HG02885 (cell line): ENCODE results near the gene NEK6.

Source experiments
- ATAC-seq: cut with Tn5 transposase; IDR thresholded peaks from one replicate; pipeline ENCODE4 v1.9.1; 2021; ENCODE audit warnings: mild to moderate bottlenecking; ENCODE audit not compliant: unreplicated experiment, poor library complexity

The NEK6 gene

GRCh38 chr9:124349267-124349666, 91.5 kb downstream of the NEK6 start:
- no peak for ATAC-seq

DNA sequence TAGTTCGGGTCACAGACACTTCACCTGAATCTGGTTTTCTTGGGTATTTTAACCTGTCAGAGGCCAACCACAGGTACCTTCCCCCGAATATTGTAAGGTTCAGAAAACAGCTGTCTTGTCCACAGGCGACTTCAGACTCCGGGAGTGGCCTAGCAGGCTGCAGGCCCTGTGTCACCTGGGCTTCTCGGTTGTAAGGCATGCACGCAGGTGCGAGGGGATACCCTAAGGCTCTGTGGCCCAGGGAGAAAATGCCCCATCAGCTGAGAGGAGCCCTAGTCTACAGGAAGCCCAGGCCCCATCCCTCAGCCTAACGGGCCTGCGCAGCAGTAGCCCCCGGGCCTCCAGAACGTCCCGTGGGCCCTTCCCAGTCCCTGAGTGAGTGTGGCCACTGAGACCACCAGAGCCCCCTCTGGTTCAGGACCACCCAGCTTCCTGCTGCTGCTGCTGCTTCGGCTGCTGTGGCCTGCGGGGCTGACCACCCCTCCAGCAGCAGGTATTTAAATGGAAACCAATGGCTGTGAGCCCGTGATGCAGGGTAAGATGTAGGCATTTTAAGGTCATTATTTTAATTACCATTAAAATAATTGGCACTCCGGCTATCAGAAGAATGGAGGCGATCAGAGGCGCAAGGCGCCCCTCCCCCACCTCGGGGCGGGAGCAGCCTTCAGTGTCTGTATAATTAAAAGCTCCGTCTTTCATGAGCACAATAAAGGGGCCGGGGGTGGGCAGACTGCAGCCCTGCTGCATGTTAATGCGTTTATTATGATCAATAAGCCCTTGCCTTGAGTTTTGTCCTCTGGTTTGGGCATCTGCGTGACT, 92.1 kb downstream of the NEK6 start:
- no peak for ATAC-seq

GRCh38 chr9:124350494-124351263, 92.9 kb downstream of the NEK6 start:
- ATAC-seq: no peak

DNA sequence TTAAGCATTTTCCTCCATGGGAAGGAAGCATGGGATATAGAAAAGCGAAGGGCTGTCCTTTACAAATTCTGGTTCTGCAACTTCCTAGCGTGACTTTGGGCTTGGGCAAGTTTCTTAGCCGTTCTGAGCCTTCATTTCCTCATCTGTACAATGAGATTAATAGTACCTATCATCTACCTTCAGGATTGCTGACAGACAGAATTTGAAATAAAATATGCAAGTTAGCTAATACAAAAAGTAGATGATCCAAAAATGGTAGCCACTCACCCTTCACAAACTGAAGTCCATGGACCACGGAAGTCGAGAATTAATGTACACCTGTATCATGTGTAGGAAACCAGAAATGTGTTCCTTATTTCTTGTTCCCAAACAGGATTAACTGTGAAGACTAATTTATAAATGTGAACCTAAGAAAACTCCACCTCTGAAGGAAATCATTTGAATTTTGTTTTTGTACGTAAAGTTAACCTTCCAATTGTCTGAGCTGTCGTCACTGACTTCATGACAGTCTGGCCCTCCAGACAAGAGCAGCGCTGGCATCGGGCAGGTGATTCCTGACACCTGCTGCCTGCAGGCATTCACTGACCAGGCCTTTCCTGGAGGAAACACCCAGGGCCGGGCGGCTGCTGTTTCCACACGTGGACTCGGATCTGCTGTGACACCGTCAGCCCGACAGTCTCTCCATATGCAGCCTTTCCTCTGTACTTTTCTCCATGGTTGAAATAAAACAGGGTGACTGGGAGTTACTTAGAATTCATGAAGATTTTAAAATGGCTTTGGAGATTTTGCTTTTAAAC, 94.1 kb downstream of the NEK6 start:
- ATAC-seq: no peak

DNA sequence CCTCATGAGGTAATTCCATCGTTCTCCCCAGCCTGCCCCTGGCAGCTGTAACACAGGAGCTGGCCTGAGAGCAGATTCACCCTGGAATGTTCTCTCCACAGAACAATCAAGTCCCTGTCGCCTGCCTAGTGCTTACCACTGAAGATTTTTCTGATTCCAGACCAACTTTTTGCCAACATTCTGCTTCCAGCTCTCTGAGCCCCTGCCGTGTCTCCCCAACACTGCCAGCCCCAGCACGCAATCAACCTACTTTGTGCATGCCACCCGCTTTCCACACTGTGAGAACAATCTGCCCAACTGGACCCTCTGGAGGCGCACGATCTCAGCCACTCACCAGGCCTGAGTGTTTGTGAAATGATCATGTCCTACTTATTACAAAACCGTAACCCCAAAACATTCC, 94.9 kb downstream of the NEK6 start:
- no peak for ATAC-seq

GRCh38 chr9:124353166-124353768, 95.5 kb downstream of the NEK6 start:
- ATAC-seq: no peak

GRCh38 chr9:124353811-124354274, 96.1 kb downstream of the NEK6 start:
- no peak for ATAC-seq

GRCh38 chr9:124354346-124355038, 96.7 kb downstream of the NEK6 start:
- ATAC-seq: no peak

DNA sequence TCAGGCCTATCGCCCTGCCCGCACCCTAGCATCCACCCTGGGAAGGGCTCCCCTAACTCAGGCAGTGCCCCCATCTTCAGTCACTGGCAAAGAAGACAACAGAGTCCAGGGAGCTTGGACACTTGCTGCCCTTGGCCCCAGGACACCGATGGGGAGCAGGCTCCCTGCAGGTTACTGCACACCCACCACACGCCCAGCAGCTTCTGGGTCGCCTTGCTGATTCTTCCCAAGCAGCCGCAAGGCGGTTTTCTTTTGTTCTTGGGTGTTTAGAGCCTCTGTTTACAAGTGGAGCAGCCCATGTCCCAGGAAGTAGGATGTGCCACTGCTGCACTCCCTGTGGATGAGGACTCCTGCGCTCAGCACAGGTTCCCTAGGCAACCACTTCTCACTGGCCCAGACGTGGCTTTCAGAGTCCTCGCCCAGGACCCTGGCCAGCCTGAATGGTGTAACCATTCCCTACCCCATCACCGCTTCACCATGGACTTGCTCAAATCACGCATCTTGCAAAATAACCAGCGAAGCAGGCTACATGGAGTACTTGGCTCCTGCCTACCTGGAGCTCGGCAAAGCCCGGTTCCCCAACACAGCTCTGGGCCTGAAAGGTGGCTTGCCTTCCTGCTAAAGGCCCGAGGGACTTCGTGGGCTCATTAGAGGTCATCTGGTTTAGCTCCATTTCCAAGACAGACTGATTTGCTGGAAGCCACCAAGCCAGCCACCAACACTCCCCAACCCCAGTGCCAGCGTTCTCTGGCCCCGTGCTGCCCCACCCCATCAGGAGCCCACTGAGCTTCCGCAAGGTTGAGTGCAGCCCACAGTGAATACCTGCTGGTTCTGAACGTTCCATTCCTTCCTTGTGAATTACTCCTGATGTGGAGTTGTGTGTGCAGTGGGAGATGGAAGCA, 97.5 kb downstream of the NEK6 start:
- ATAC-seq: no peak

GRCh38 chr9:124355941-124356744, 98.4 kb downstream of the NEK6 start:
- ATAC-seq: no peak

DNA sequence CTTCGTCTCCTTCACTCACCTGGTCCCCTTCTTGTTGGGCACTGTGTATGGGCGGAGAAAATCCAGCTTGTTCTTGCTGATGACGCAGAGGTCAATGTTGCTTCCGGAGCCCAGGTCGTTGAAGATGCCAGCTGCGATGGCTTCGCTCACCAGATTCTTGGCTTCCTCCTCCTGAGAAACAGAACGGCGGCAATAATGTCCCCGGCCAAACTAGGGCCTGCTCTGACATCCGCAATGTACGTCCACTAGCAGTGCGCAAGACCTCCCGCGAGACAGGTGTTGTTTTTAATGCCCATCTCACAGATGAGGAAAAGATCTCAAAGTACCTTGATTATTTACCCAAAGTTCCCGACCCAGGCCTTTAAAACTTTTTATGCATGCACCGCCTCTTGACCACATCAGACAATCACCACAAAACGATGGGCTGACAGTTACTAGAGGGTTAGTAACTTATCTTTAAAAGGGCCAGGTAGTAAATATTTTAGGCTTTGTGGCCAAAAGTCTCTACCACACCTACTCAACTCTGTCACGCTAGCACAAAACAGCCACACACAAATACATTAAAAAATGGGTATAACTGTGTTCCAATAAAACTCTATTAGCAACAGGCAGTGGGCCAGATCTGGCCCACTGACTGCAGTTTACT, 99.1 kb downstream of the NEK6 start:
- ATAC-seq: no peak

DNA sequence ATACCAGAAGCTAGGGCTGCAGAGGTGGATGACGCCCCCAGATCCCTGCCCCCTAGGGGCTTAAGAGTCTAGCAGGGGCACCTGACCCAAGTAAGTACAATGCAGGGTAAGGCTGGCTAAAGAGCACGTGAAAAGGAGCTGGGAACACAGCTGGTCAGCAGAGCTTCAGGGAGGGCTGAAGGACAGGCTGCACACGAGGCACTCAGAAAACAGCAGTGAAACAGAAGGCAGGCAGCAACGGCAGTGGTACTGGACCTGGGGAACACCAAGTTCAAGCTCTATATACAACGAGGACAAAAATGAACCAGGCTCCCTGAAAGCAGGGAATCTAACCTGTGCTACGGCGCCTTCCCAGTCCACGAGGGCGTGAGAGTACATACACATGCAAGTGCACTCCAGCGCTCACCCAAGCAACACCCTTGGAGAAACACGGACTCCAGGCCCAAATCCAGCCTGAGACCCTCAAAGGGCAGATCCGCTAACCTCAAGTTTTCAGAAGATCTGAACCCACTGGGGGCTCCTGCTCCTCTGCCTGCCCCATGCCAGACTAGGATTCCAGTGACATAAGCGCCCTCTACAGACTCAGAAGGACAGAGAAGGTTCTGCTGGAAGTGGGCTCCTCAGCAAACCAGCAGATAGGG, 100.1 kb downstream of the NEK6 start:
- ATAC-seq: no peak

GRCh38 chr9:124358631-124359030, 100.9 kb downstream of the NEK6 start:
- ATAC-seq: no peak

DNA sequence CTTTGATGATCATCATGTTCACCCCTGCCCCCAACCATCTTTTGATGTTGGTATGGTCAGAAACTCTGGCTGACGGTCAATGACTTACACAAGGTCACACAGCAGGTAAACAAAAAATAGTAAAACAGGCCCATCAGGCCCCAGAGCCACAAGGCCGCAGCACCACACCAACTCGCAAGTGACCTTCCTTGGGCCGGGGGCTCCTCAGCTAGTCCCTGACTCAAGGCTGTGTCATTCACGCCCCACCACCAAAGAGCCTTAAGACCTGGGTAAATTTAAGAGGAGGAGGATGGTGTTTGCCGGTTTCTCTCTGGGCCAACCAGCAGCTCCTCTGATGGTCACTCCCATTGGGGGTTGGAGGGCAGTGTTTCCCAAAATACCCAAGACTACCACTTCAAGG, 101.7 kb downstream of the NEK6 start:
- ATAC-seq: no peak

DNA sequence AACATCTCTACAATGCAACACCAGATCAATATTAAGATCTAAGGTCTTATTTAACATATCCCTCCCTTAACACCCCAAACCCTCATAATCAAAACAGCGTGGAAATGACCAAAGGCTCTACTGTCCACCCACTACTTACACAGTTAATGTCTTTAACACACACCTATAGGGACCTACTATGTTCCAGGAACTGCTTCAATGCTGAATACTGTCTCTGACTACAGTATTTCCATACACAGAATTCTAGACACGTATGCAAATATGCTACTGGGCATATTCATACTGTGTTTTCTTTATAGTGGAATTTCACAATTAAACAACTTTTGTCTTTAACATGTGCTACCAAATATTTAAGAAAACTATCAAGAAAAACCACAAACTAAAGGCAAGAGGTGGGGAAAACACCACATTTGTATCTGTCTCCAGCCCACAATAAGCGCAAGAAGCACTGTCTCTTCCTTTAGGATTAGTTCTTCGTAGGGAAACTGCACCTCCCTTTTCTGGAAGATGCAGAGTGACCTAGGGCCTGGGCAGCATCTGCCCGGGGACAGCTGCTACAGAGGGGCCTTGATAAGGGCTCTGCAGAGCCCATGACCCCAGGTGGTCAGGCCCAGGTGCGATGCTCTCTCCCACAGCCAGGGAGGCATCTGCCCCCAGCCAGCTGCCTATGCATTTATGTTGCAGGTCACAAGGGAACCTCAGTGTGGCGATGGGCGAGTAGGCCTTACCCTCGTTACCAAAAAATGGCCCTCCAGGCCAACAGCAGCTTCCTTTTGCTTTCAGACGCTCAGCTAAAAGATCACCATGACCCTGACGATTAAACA, 102.3 kb downstream of the NEK6 start:
- ATAC-seq: no peak

DNA sequence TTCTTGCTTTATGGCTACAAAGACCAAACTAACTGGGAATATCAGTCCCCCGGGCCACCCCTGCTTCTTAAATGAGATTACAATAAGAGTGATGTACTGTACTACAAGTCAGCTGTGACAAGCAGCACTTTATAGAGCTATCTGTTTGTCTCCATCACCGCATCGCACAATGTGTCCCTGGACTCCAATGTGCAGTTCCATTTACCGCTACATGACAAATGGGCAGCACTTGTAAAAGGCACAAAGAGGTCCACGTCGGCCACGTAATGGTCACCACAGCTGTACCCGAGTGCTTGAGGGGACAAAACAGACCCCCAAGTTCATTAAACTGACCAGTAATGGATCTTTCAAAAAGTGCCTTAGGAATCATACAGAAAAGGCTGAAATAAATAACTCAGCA, 103.4 kb downstream of the NEK6 start:
- no peak for ATAC-seq
